Stimulated activated naive B cell treated with anti-CD40 and anti-IgM and Interleukin-4, amounts not matched to agents 10 μg/mL and 1 μg/mL and 100 μg/mL, for 72 hours (primary cell): ENCODE results near the gene ZSCAN10.
A peak's percentile ranks its signal among the peaks of the same experiment; 100 is the strongest.

ENCODE experiments used
- ATAC-seq, 2 donors: fragments of 150-1000 bp; cut with Tn5 transposase; replicated peaks; 2 replicates each; pipeline ENCODE4 v1.10.0; 2021; ENCODE audit warnings: moderate library complexity in 1 of 2
- DNase-seq: peaks from one replicate; pipeline ENCODE4 v3.0.0; 2021
- H3K27ac Mint-ChIP-seq: one replicate; pipeline ENCODE4 v1.8.0; 2022; ENCODE audit warnings: mild to moderate bottlenecking, mixed read lengths
- H3K27me3 Mint-ChIP-seq, 2 donors: one replicate each; pipeline ENCODE4 v1.8.0; 2022; ENCODE audit warnings: mixed read lengths in 2 of 2
- H3K36me3 Mint-ChIP-seq, 2 donors: one replicate each; pipeline ENCODE4 v1.8.0; 2022; ENCODE audit warnings: mixed read lengths in 2 of 2, mild to moderate bottlenecking in 1 of 2
- H3K4me1 Mint-ChIP-seq, 2 donors: one replicate each; pipeline ENCODE4 v1.8.0; 2022; ENCODE audit warnings: mixed read lengths in 2 of 2, mild to moderate bottlenecking in 1 of 2
- H3K4me3 Mint-ChIP-seq, 2 donors: one replicate each; pipeline ENCODE4 v1.8.0; 2022; ENCODE audit warnings: mild to moderate bottlenecking in 2 of 2, mixed read lengths in 2 of 2, moderate library complexity in 1 of 2
- H3K9me3 Mint-ChIP-seq, 2 donors: one replicate each; pipeline ENCODE4 v1.8.0; 2022; ENCODE audit warnings: mixed read lengths in 2 of 2, mild to moderate bottlenecking in 1 of 2

The ZSCAN10 gene

DNA sequence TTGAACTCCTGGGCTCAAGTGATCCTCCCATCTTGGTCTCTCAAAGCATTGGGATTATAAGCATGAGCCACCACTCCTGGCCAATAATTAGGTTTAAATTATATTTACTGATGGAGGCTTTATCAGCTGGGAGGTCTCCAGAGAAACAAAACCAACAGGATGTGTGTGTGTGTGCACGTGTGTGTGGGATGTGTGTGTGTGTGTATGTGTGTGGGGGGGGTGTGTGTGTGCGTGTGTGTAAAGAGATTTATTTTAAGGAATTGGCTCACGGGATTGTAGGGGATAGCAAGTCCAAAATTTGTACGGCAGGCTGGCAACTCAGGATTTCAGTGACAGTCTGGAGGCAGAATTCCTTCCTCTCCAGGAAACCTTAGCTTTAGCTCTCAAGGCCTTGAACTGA, 48.1 kb downstream of the ZSCAN10 start:
- Mint-ChIP-seq H3K36me3 (peaks cover 11 to 20% of the 10 kb centered on the region in 2 donors), H3K27me3 (peaks cover 23 to 27% of the 10 kb centered on the region in 2 donors), H3K4me1 (peaks cover 26 to 40% of the 10 kb centered on the region in 2 donors), H3K4me3 (no peak overlapping the region), H3K27ac (no peak overlapping the region), H3K9me3 (no peaks in the 10 kb centered on the region)
- ATAC-seq, result no peak
- no peak for DNase-seq

- Mint-ChIP-seq H3K27me3 (peaks cover 23 to 28% of the 10 kb centered on the region in 2 donors), H3K4me3 (no peak overlapping the region), H3K9me3 (no peaks in the 10 kb centered on the region), H3K4me1 (peaks cover 23 to 41% of the 10 kb centered on the region in 2 donors), H3K27ac (no peak overlapping the region), H3K36me3 (peaks cover 11 to 17% of the 10 kb centered on the region in 2 donors)
- ATAC-seq, result no peak
- no peak for DNase-seq
Observed at GRCh38 chr16:3050487-3050886, 48.6 kb downstream of the ZSCAN10 start.

GRCh38 chr16:3049921-3050481, 49.1 kb downstream of the ZSCAN10 start:
- Mint-ChIP-seq H3K27me3 (peaks cover 23 to 33% of the 10 kb centered on the region in 2 donors), H3K27ac (no peak overlapping the region), H3K36me3 (peaks cover 10 to 12% of the 10 kb centered on the region in 2 donors), H3K4me3 (no peak overlapping the region), H3K9me3 (no peaks in the 10 kb centered on the region), H3K4me1 (peaks cover 21 to 41% of the 10 kb centered on the region in 2 donors)
- DNase-seq, result no peak
- ATAC-seq, result no peak

GRCh38 chr16:3047387-3047720, 51.7 kb downstream of the ZSCAN10 start:
- Mint-ChIP-seq H3K27ac (no peak overlapping the region), H3K9me3 (no peaks in the 10 kb centered on the region), H3K4me1 (peaks cover 10 to 33% of the 10 kb centered on the region in 2 donors), H3K4me3 (no peak overlapping the region), H3K27me3 (peaks cover 47 to 58% of the 10 kb centered on the region in 2 donors), H3K36me3 (no peaks in the 10 kb centered on the region)
- DNase-seq (no peak), ATAC-seq (no peak)

- H3K36me3 Mint-ChIP-seq, result no peaks in the 10 kb centered on the region
- no peaks in the 10 kb centered on the region for H3K9me3 Mint-ChIP-seq
- ATAC-seq (peak in 1 of 2 donors; percentile 22), DNase-seq (no peak)
- peaks cover 47 to 58% of the 10 kb centered on the region in 2 donors for H3K27me3 Mint-ChIP-seq
- H3K4me3 Mint-ChIP-seq, result peak overlapping the region; percentile 56 to 62
- H3K27ac Mint-ChIP-seq, result no peak overlapping the region
- peaks cover 10 to 33% of the 10 kb centered on the region in 2 donors for H3K4me1 Mint-ChIP-seq
Observed at GRCh38 chr16:3046641-3047386, 52.3 kb downstream of the ZSCAN10 start.

DNA sequence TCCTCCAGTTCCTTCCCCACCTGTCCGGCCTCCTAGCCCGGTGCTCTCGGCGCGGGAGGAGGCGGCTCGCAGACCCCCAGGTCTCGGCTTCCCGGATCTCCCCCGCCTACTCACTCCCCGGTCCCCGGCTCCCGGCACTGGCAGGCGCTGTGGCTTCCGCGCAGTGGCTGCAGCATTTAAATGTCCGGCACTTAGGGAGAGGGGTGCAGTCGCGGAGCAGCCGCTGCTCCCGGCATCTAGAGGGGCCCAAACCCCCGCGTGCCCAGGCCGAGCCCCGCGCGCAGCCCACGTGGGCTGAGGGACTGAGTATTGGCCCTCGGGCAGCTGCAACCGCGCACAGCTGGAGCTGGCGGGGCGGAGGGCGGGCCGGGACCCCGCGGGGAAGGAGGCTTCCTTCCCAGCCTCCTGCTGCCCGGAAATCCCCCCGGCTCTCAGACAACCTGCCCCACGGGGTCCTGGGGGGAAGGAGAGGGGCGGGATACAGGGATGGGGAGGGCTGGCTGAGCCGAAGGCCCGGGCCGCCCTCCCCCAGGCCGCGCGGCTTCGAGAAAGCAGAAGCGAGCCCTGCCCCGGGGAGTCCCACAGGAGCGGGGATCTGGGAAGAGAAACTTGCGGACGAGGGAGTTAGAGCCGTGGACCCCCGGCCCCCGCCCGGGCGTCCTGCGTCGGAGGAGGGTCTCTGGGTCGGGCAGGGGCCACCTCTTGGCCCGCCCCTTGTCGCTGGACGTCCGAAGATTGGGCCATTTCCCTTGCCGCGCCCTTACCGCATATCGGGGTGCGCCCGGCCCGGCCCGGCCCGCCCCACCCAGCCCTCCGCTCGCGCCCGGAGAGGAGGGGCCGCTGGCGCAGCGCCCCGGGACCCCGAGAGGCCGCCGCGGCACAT, 53.1 kb downstream of the ZSCAN10 start, which contains the start of gene MMP25:
Gene MMP25, plus strand, starts transcription at position 804 of the 883 bp plus-strand sequence. CDS start 357 bp downstream, outside the sequence.
- Mint-ChIP-seq H3K9me3 (no peaks in the 10 kb centered on the region), H3K36me3 (no peaks in the 10 kb centered on the region), H3K27me3 (peaks cover 47 to 59% of the 10 kb centered on the region in 2 donors), H3K4me1 (peaks cover 10 to 33% of the 10 kb centered on the region in 2 donors), H3K27ac (peak within 1 kb of the TSS; percentile 42), H3K4me3 (peak within 1 kb of the TSS; percentile 84 to 85)
- DNase-seq, result peak; percentile 46
- ATAC-seq, result peak; percentile 84 to 86

DNA sequence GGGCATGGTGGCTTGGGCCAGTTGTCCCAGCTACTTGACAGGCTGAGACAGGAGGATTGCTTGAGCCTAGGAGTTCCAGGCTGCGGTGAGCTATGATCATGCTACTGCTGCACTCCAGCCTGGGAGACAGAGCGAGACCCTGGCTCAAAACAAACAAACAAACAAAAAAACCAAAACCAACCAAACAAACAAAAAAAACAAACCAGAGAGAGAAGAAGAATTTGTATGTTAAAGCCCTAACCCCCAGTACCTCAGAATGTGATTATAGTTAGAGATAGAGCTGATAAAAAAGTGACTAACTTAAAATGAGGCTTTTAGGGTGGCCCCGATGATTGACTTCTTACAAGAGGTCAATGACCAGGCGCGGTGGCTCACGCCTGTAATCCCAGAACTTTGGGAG, 54.4 kb downstream of the ZSCAN10 start:
- DNase-seq, result no peak
- peaks cover 0 to 4% of the 10 kb centered on the region in 2 donors for H3K36me3 Mint-ChIP-seq
- H3K27ac Mint-ChIP-seq, result no peak overlapping the region
- peaks cover 45 to 72% of the 10 kb centered on the region in 2 donors for H3K27me3 Mint-ChIP-seq
- H3K9me3 Mint-ChIP-seq, result no peaks in the 10 kb centered on the region
- H3K4me1 Mint-ChIP-seq, result peaks cover 10 to 33% of the 10 kb centered on the region in 2 donors
- ATAC-seq, result no peak
- peak overlapping the region; percentile 84 to 85 for H3K4me3 Mint-ChIP-seq

GRCh38 chr16:3042376-3042775, 56.7 kb downstream of the ZSCAN10 start:
- H3K36me3 Mint-ChIP-seq, result peaks cover 0 to 4% of the 10 kb centered on the region in 2 donors
- H3K4me3 Mint-ChIP-seq, result no peak overlapping the region
- peaks cover 50 to 74% of the 10 kb centered on the region in 2 donors for H3K27me3 Mint-ChIP-seq
- peaks cover 6 to 25% of the 10 kb centered on the region in 2 donors for H3K4me1 Mint-ChIP-seq
- H3K27ac Mint-ChIP-seq, result no peak overlapping the region
- ATAC-seq (no peak), DNase-seq (no peak)
- H3K9me3 Mint-ChIP-seq, result no peaks in the 10 kb centered on the region

DNA sequence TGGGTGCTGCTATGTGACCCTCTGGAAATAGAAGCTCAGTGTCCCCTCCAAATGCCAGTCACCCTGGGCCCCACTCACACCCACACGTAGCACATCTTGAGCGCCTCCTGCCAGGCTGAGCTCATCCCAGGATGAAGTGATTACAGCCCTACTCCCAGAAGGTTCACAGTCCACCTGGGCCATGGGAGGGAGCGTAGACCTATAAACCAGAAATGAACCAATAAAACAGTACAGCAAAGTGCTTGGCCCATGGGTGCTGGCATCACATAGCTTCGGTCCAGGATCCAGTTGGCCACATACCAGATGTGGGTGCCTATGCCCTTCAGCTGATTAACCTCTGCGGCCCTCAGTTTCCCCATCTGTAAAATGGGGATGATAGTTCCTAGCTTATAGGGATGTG, 60.2 kb downstream of the ZSCAN10 start:
- DNase-seq (no peak), ATAC-seq (no peak)
- Mint-ChIP-seq H3K27me3 (peaks cover 64 to 77% of the 10 kb centered on the region in 2 donors), H3K4me1 (peaks cover 6 to 14% of the 10 kb centered on the region in 2 donors), H3K36me3 (peaks cover 1 to 4% of the 10 kb centered on the region in 2 donors), H3K4me3 (no peak overlapping the region), H3K9me3 (no peaks in the 10 kb centered on the region), H3K27ac (no peak overlapping the region)
